IMR-90 (cell line): ENCODE results near the gene ERBB4. TPM values are rescaled to one million over a fixed set of nuclear protein-coding genes. Genes with fewer than 3 reads are reported as not detected.

Source experiments
- ATAC-seq: fragments of 200-7000 bp; cut with Tn5 transposase; 2 replicates; pipeline ENCODE4 v1.9.1; 2020; ENCODE audit warnings: low read depth, mild to moderate bottlenecking, moderate library complexity
- BruUV-seq: library from RNA; stranded (reverse); fragments of 400-500 nt; replicated peaks from 2 replicates; lab custom pipeline; 2021; lab: Mats Ljungman, UMichigan
- CTCF ChIA-PET: fragments of 300-600 bp; formaldehyde crosslinking; extraction: SDS; loops from one replicate; lab custom pipeline; 2021; ENCODE audit warnings: antibody characterized with exemption; lab: Yijun Ruan, JAX
- POLR2A ChIA-PET: fragments of 300-600 bp; sonication (Branson Sonifier 250); formaldehyde crosslinking; loops from one replicate; lab custom pipeline; 2022; ENCODE audit warnings: antibody characterized with exemption; ENCODE audit not compliant: unreplicated experiment; lab: Charles Lee
- DNase-seq: peaks from one replicate; pipeline ENCODE4 v3.0.0; 2013
- H2AFZ ChIP-seq: replicated peaks from 2 replicates; pipeline ENCODE3; 2013; ENCODE audit warnings: low read length, mild to moderate bottlenecking; ENCODE audit not compliant: poor library complexity
- H2AK5ac ChIP-seq: 2 replicates; pipeline ENCODE4 v1.6.1; 2013; ENCODE audit warnings: low read depth, low read length, inconsistent platforms
- H2AK9ac ChIP-seq: replicated peaks from 2 replicates; pipeline ENCODE3; 2013; ENCODE audit warnings: mild to moderate bottlenecking, low read depth, low read length, moderate library complexity; ENCODE audit not compliant: poor library complexity
- H2BK120ac ChIP-seq: 2 replicates; pipeline ENCODE4 v1.6.1; 2013; ENCODE audit warnings: low read depth, low read length, inconsistent platforms
- H2BK15ac ChIP-seq: 3 replicates; pipeline ENCODE4 v1.6.1; 2013; ENCODE audit warnings: low read depth, low read length, inconsistent platforms
- H2BK20ac ChIP-seq: 2 replicates; pipeline ENCODE4 v1.6.1; 2013; ENCODE audit warnings: low read depth, mild to moderate bottlenecking, inconsistent platforms, low read length, moderate library complexity
- H2BK5ac ChIP-seq: 2 replicates; pipeline ENCODE4 v1.6.1; 2013; ENCODE audit warnings: mild to moderate bottlenecking, low read depth, low read length, inconsistent platforms; ENCODE audit not compliant: poor library complexity, severe bottlenecking
- H3K14ac ChIP-seq: replicated peaks from 2 replicates; pipeline ENCODE4 v1.6.1; 2013; ENCODE audit warnings: low read depth, low read length, inconsistent platforms
- H3K18ac ChIP-seq: 2 replicates; pipeline ENCODE4 v1.6.1; 2013; ENCODE audit warnings: low read depth, low read length, control low read depth
- H3K23ac ChIP-seq: 2 replicates; pipeline ENCODE4 v1.6.1; 2013; ENCODE audit warnings: low read depth, low read length, inconsistent platforms
- H3K27ac ChIP-seq: 2 replicates; pipeline ENCODE4 v1.5.1; 2013; ENCODE audit warnings: mild to moderate bottlenecking, control low read depth, low read length; ENCODE audit not compliant: insufficient read depth
- H3K27me3 ChIP-seq: 2 replicates; pipeline ENCODE4 v1.6.1; 2013; ENCODE audit warnings: low read length; ENCODE audit not compliant: control insufficient read depth, insufficient read depth
- H3K36me3 ChIP-seq: 2 replicates; pipeline ENCODE4 v1.6.1; 2013; ENCODE audit warnings: low read length, mixed read lengths; ENCODE audit not compliant: control insufficient read depth, insufficient read depth
- H3K4ac ChIP-seq: 2 replicates; pipeline ENCODE4 v1.6.1; 2013; ENCODE audit warnings: low read depth, low read length, inconsistent platforms
- H3K4me1 ChIP-seq: 2 replicates; pipeline ENCODE4 v1.6.1; 2013; ENCODE audit warnings: low read length, mixed read lengths; ENCODE audit not compliant: control insufficient read depth, insufficient read depth
- H3K4me2 ChIP-seq: 2 replicates; pipeline ENCODE4 v1.6.1; 2013; ENCODE audit warnings: low read depth, mild to moderate bottlenecking, control low read depth, low read length, moderate library complexity
- H3K4me3 ChIP-seq: 2 replicates; pipeline ENCODE4 v1.5.1; 2013; ENCODE audit warnings: low read depth, mild to moderate bottlenecking, control low read depth, low read length, moderate library complexity; ENCODE audit not compliant: insufficient read depth
- H3K56ac ChIP-seq: 2 replicates; pipeline ENCODE4 v1.6.1; 2013; ENCODE audit warnings: low read length, inconsistent platforms; ENCODE audit not compliant: insufficient read depth; ENCODE audit errors: extremely low read depth
- H3K79me1 ChIP-seq, 2 experiments: 2 replicates each; pipeline ENCODE4 v1.6.1; 2013; ENCODE audit warnings: low read length in 2 of 2, inconsistent platforms in 1 of 2, low read depth in 1 of 2
- H3K9ac ChIP-seq: 2 replicates; pipeline ENCODE4 v1.6.1; 2013; ENCODE audit warnings: low read depth, low read length, control low read depth
- H3K9me1 ChIP-seq: 2 replicates; pipeline ENCODE4 v1.6.1; 2013; ENCODE audit warnings: low read length, inconsistent platforms; ENCODE audit not compliant: insufficient read depth
- H3K9me3 ChIP-seq: 2 replicates; pipeline ENCODE4 v1.6.1; 2013; ENCODE audit warnings: low read length; ENCODE audit not compliant: control insufficient read depth, insufficient read depth
- H4K20me1 ChIP-seq: 2 replicates; pipeline ENCODE4 v1.6.1; 2013; ENCODE audit warnings: low read length, inconsistent platforms; ENCODE audit not compliant: insufficient read depth
- H4K5ac ChIP-seq: 2 replicates; pipeline ENCODE4 v1.6.1; 2013; ENCODE audit warnings: mild to moderate bottlenecking, low read depth, low read length, control low read depth
- H4K8ac ChIP-seq, 2 experiments: 2 replicates each; pipeline ENCODE4 v1.6.1; 2013; ENCODE audit warnings: low read depth in 2 of 2, low read length in 2 of 2, control low read depth in 1 of 2, inconsistent platforms in 1 of 2
- H4K91ac ChIP-seq: 2 replicates; pipeline ENCODE4 v1.6.1; 2013; ENCODE audit warnings: low read depth, low read length, inconsistent platforms; ENCODE audit not compliant: insufficient read depth
- BHLHE40 ChIP-seq: fragments of 150-350 bp; IDR thresholded peaks from 2 replicates; pipeline ENCODE4 v1.6.1; 2016; ENCODE audit warnings: mild to moderate bottlenecking, low read depth, low read length
- CEBPB ChIP-seq: IDR thresholded peaks from 2 replicates; pipeline ENCODE4 v1.6.1; 2012; ENCODE audit warnings: low read depth, low read length, improper control_type of control experiment
- CHD1 ChIP-seq: IDR thresholded peaks from 2 replicates; pipeline ENCODE4 v1.6.1; 2012; ENCODE audit warnings: low read depth, low read length, improper control_type of control experiment
- CTCF ChIP-seq: conservative IDR thresholded peaks from 2 replicates; pipeline ENCODE4 v1.5.1; 2012; ENCODE audit warnings: mild to moderate bottlenecking, low read depth, low read length, improper control_type of control experiment
- ELK1 ChIP-seq: fragments of 150-350 bp; IDR thresholded peaks from 2 replicates; pipeline ENCODE4 v1.6.1; 2016; ENCODE audit warnings: low read depth, mild to moderate bottlenecking, low read length, moderate library complexity, borderline replicate concordance
- FOS ChIP-seq: fragments of 150-350 bp; IDR thresholded peaks from 2 replicates; pipeline ENCODE4 v1.6.1; 2016; ENCODE audit warnings: low read depth, low read length
- MAFK ChIP-seq: IDR thresholded peaks from 2 replicates; pipeline ENCODE4 v1.6.1; 2012; ENCODE audit warnings: low read depth, low read length, improper control_type of control experiment
- MAZ ChIP-seq: IDR thresholded peaks from 2 replicates; pipeline ENCODE4 v1.6.1; 2012; ENCODE audit warnings: low read depth, mild to moderate bottlenecking, low read length, improper control_type of control experiment, moderate library complexity, borderline replicate concordance
- MXI1 ChIP-seq: IDR thresholded peaks from 2 replicates; pipeline ENCODE4 v1.6.1; 2012; ENCODE audit warnings: low read depth, mild to moderate bottlenecking, low read length, moderate library complexity, borderline replicate concordance
- NFE2L2 ChIP-seq: fragments of 150-350 bp; IDR thresholded peaks from 2 replicates; pipeline ENCODE4 v1.6.1; 2016; ENCODE audit warnings: low read depth, mild to moderate bottlenecking, low read length
- POLR2A ChIP-seq: IDR thresholded peaks from 2 replicates; pipeline ENCODE4 v1.6.1; 2012; ENCODE audit warnings: mild to moderate bottlenecking, low read depth, low read length
- RAD21 ChIP-seq: IDR thresholded peaks from 2 replicates; pipeline ENCODE4 v1.6.1; 2012; ENCODE audit warnings: low read length, improper control_type of control experiment
- RCOR1 ChIP-seq: IDR thresholded peaks from 2 replicates; pipeline ENCODE4 v1.6.1; 2012; ENCODE audit warnings: mild to moderate bottlenecking, low read length, improper control_type of control experiment; ENCODE audit not compliant: insufficient replicate concordance
- RFX5 ChIP-seq: IDR thresholded peaks from 2 replicates; pipeline ENCODE4 v1.8.0; 2012; ENCODE audit warnings: low read depth, mild to moderate bottlenecking, low read length, moderate library complexity
- SMC3 ChIP-seq: fragments of 150-350 bp; IDR thresholded peaks from 2 replicates; pipeline ENCODE4 v1.6.1; 2016; ENCODE audit warnings: low read depth, mild to moderate bottlenecking, antibody characterized with exemption, low read length, moderate library complexity
- USF2 ChIP-seq: fragments of 150-350 bp; IDR thresholded peaks from 2 replicates; pipeline ENCODE4 v1.6.1; 2017; ENCODE audit warnings: mild to moderate bottlenecking, antibody characterized with exemption, low read length, low read depth
- WGBS, 2 experiments: methylation state at CpG; one replicate each; pipeline versions ENCODE4 v1.1.5 to v1.1.7; 2013; ENCODE audit warnings: missing lambda C conversion rate in 2 of 2; ENCODE audit not compliant: insufficient read length in 1 of 2; ENCODE audit errors: extremely low coverage in 2 of 2; 5-methylcytosine and 5-hydroxymethylcytosine counted together
- dilution Hi-C: fragments of 300-500 bp; cut with HindIII; formaldehyde crosslinking; loops from one replicate; pipeline ENCODE4 v1.14.3; 2018; ENCODE audit warnings: low sequenced_read_pairs; ENCODE audit not compliant: unreplicated experiment
- in situ Hi-C: fragments of 300-500 bp; cut with MboI; formaldehyde crosslinking; loops from 3 replicates; pipeline ENCODE4 v1.14.3; 2019; ENCODE audit warnings: low sequenced_read_pairs, inconsistent platforms, mixed read lengths
- intact Hi-C: fragments of 100-400 bp; cut with micrococcal nuclease; formaldehyde crosslinking; loops from 2 replicates; pipeline ENCODE4 v1.10.0; 2022
- polyA plus RNA-seq, 3 experiments: library from polyadenylated mRNA; depleted of rRNA; stranded (reverse); fragments of >200 nt; gene quantifications; 2 replicates each; pipeline ENCODE4 v1.2.3, GENCODE V29; 2012; ENCODE audit warnings: low replicate concordance in 1 of 3
- total RNA-seq: library from RNA; depleted of rRNA; stranded (reverse); fragments of >200 nt; gene quantifications from 2 replicates; pipeline ENCODE4 v1.2.3, GENCODE V29; 2012

The ERBB4 gene
- total and polyA plus RNA-seq, 2 of the 4 experiments (the other 2 are of a cell fraction): not detected

GRCh38 chr2:211762479-211762878 is 776.1 kb downstream of the ERBB4 start:
- Histone ChIP-seq H4K8ac (no peak overlapping the region), H3K9ac (no peak overlapping the region), H3K9me3 (no peaks in the 10 kb centered on the region), H3K36me3 (no peaks in the 10 kb centered on the region), H3K56ac (no peak overlapping the region), H3K14ac (no peak overlapping the region), H3K18ac (no peak overlapping the region), H2AK5ac (no peak overlapping the region), H3K79me1 (no peaks in the 10 kb centered on the region), H3K4ac (no peak overlapping the region), H3K27me3 (no peaks in the 10 kb centered on the region), H3K4me3 (no peak overlapping the region), H3K4me2 (no peak overlapping the region), H3K4me1 (no peaks in the 10 kb centered on the region), H2AK9ac (no peak overlapping the region), H2BK15ac (no peak overlapping the region), H3K9me1 (no peaks in the 10 kb centered on the region), H4K20me1 (no peaks in the 10 kb centered on the region), H3K27ac (no peak overlapping the region), H3K23ac (no peak overlapping the region), H2AFZ (no peak overlapping the region), H2BK120ac (no peak overlapping the region), H2BK5ac (no peak overlapping the region), H4K5ac (no peak overlapping the region), H4K91ac (no peak overlapping the region), H2BK20ac (no peak overlapping the region)
- in situ Hi-C loops: no loop called here
- dilution Hi-C loops: no loop called here
- DNase-seq: no peak
- ATAC-seq: no peak
- TF ChIP-seq MXI1 (no peak), FOS (no peak), RAD21 (no peak), CHD1 (no peak), BHLHE40 (no peak), MAFK (no peak), SMC3 (no peak), RCOR1 (no peak), POLR2A (no peak), CTCF (no peak), USF2 (no peak), CEBPB (no peak), ELK1 (no peak), RFX5 (no peak), NFE2L2 (no peak), MAZ (no peak)
- no CpG with 5 or more reads among the region's 3 CpGs for WGBS, 2 experiments
- BruUV-seq: no TSS peak
- POLR2A ChIA-PET: no interaction called here
- CTCF ChIA-PET: no interaction called here
- intact Hi-C loops: no loop called here
